Stimulated activated CD4-positive, alpha-beta T cell treated with anti-CD3 and anti-CD28 coated beads, Interleukin-2, amount 100 ng/mL, for 4 hours (primary cell): ENCODE data around the gene SHISA5.
"Not testable (repeated sequence)": the region's sequence is repeated elsewhere in the genome, so short reads cannot be mapped to it uniquely, and the experiment has no call there.

Experiments used
- DNase-seq: peaks from one replicate; pipeline ENCODE4 v3.0.0-alpha.2; 2020; ENCODE audit warnings: low read depth

SHISA5 gene

DNA sequence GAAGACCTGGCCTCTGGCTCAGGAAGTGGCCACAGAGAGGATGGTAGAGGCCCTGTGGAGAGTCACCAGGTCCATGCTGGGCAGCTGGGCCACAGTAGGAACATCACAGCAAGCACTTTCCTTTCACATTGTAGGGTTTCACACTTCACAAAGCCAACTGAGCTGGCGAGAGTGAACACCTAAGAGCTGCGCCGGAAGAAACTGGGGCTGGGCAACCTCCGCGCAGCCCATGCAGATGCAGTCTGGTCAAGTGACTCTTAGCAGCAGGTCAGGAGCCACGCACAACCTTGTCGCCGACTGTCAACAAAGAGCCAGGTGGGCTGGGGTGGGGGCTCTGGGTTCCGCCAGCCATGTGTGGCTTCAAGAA lies 15.3 kb upstream of the SHISA5 start:
- DNase-seq, result no peak

DNA sequence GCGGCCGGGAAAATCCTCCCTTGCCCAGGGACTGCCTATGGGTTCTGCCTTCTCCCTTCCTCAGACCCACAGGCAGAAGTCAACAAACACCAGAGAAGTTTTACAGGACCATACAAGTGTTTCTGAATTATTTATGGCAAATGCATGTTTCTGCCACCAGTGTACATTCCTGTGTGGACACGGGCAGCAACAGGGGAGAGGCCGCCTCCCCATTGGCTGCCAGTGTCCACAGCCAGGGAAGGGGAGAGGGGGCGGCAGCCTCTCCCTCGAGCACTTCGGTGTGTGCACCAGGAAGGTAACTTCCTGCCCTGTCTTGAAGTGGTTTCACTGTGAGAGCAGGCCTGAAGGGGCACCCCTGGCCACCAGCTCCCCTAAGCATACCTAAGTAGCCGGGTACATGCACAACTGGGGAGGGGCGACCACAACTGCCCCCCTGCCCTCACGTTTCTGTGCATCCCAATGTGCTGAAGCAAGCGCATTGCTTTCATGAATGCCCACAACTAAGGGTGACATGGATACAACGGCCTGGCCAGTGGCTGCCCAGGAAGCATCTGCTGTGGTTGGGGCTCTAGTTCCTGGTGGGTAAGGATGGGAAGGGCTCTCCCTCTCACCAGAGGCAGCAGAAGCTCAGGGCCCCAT lies 14.8 kb upstream of the SHISA5 start:
- no peak for DNase-seq

DNA sequence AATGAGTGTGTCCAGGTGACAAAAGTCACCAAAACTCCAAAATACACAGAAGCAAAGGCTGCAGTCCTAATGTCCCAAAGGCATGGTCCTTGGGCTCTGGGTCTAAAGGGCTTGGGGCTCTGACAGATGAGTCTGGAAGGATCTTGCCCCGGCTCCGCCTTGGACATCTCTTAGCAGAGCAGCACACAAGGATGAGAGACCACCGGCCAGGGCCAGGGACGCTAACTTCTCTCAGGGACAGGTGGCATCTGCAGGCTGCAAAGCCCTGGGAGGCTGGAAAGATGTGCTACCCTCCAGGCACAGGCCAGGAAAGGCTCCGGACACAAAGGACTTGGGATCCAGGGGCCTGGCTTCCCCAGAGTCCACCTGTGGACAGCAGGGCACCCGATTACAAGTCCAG lies 14.1 kb upstream of the SHISA5 start:
- DNase-seq, result no peak

DNA sequence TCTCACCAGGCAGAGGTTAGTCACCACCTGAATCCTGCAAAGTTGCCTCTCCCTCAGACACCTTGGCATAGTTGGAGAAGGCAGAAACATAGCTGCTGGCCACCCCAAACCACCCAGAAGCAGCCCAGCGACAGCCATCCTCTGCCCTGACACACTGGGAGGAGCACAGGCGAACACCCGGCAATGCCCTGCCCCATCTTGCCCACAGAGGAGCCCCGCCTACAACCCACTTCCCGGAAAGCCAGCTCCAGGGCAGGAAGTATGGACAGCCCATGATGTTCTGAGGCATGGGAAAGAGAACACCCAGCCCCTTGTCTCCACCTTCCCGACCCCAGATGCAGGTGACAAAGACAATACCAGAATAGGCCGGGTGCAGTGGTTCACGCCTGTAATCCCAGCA lies 12.6 kb upstream of the SHISA5 start:
- DNase-seq, result no peak

DNA sequence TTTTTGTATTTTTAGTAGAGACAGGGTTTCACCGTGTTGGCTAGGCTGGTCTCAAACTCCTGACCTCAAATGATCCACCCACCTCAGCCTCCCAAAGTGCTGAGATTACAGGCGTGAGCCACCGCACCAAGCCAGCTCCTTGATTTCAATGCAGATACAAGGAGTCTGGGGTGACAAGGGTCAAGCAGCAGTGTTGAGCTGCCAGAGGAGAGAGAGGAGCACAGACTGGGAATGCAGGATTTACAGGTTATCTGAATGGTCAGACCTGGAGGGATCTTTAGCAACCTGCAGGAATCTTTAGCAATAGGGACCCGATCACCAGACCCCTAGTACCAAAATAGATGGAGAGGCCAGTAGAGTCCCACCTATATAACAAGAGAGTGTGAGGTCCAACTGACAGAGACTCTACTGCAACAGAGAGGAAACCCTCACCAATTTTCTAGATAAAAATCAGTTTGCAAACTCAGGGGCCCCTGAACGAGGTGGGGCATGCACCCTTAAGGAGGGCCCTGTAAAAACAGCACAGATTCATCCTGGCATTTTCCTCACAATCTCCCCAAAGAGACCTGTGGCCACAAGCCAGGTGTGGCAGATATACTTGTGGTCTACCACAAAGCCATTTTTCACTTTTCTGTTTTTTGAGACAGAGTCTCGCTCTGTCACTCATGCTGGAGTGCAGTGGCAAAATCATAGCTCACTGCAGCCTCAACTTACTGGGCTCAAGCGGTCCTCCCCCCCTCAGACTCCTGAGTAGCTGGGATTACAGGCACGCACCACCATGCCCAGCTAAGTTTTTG lies 10.7 kb upstream of the SHISA5 start:
- no peak for DNase-seq

DNA sequence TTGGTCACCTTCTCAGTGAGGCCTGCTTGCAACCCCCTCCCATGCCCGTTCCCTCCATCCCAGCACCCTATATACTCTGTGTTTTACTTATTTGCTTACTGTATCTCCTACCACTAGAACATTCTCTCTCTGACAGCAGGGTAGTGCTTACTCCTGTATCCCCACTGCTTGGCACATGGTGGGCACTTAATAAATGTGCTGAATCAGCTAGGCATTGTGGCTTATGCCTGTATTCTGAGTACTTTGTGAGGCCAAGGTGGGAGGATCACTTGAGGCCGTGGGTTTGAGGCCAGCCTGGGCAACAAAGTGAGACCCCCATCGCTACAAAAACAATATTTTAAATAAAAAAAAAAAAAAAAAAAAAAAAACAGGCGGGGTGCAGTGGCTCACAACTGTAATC lies 7.6 kb upstream of the SHISA5 start:
- DNase-seq, result no peak

DNA sequence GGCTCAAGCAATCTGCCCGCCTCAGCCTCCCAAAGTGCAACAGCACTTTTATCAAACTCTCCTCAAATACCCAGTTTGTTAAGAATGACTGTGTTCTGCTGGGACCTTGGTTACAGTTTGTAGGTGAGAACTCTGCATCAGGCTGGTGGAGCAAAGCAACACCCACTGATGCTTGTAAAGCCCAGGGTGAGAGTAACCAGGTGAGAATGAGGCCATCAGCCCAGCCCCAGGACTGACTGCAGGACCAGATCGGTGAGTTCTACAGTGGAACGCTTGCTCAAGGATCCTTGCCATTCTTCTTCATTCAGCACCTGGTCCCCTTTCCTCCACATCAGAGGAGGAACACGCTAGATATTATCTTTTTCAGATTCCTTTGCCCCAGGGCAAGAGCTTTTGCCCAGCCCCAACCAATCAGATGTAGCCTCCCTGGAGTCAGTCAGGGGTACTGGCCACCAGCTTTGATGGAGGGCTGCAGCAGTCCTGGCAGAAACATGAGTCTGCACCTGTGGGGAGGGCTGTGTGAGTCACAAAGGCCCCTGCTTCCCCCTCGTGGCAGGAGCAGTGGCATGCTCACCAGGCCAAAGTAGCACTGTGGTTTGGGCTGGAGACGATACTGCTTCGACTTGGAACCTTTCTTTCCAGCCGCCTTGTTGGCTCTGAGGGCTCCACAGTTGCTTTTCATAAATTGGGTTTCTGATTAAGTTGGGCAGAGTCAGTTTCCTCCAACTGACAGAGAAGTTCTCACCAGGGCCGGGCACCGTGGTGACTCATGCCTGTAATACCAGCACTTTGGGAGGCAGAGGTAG lies 3.5 kb upstream of the SHISA5 start:
- DNase-seq, result peak; percentile 64

DNA sequence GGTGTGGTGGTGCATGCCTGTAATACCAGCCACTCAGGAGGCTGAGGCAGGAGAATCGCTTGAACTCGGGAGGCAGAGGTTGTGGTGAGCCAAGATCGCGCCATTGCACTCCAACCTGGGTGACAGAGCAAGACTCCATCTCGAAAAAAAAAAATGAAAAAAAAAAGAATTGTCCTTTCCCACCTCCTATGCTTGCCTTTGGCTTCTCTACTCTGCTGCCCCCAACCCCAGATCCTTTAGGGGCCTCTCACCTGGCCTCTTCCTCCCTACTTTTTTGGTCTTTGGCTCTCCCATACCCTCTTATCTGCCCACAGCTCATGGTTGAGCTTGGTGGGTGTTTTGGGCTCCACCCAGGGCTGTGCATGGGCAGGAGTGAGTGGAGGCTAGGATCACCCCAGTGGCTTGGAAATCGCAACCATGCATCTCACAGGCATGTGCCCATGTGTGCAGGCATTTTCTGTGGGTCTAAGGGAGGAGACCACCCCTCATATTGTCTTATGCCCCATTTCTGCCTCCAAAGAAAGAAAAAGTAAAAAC lies 2.1 kb upstream of the SHISA5 start:
- no peak for DNase-seq

DNA sequence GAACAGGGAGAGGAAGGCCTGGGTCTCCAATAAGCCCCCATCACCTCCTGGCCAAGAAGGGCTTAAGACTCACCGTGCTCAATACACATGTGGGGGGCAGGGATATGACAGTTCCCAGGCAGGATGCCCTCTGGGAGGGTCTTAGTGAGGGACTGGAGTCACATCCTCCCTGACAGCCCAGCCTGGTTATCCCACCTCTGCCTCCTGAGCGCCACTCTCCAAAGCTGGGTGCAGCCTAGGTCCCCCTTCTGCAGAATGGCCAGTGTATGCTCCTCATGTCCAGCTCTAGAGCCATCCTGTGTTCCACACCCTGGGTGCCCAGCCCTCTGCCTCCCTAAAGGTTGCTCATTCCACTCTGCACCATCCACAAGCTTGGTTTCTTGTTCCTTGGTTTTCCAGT lies 1.2 kb upstream of the SHISA5 start:
- no peak for DNase-seq

DNA sequence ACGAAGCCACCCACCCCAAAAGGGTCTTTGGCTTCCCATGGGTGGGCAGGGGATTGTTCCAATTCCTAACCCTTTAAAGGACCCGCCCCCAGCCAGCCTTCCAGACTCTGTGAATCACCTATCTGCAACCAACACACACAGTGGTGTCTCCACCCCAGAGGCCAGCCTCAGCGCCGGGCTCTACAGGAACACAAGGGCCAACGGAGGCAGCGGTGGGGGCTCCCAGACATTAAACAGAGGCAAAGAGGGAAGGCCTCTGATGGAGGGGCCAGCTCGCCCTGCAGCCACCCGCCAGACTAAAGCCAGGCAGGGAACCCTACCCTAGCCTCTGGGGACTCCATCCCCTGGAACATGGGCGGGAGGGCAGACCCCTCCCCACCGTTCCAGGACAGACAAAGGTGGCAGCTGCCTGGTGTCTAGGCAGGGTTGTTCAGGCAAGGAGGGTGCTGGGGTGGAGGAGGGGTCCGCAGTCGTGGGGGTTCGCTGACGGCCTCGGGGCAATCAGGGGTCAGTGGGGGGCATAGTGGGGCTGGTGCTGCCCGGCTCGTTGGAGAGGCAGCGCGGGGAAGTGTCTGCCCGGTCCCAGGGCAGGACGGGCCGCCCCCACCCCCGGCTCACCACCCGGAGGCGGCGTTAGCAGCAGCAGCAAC lies 448 bp downstream of the SHISA5 start:
- no peak for DNase-seq

DNA sequence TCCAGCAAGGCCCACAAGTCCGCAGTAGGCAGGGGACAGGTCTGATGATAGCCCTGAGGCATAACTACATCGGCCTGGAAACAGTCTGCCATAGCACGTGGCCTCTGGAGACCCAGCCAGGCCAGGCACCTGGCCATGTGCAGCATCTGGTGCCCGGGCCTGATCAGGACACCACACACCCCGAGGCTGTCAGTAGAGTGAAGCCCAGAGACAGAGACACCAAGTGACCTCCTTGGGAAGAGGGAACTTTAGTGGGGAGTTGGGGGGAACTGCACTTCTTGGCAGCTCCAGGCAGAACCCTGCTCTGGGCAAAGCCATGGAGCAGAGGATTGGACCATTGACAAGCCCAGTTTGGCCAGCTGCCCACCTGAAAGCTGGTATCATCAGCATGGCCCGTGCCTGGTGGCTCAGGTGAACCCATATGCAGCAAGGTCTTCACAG lies 1.2 kb downstream of the SHISA5 start:
- no peak for DNase-seq

DNA sequence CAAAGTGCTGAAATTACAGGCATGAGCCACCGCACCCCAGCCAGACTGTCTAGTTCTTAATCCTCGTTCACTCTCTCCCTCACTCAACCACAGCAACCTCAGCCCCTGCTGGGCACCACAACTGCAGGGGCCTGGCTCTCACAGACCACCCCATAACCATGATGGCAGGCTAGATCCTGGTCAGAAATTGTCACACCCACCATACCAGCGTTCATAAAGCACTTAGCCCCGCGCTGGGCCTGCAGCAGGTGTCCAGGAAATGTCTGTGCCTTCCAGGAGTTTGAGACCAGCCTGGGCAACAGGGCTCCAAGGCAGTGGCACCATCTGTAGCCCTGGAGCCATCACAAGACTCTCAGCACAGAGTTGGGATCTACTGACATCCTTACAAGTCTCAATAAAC lies 1.9 kb downstream of the SHISA5 start:
- no peak for DNase-seq

DNA sequence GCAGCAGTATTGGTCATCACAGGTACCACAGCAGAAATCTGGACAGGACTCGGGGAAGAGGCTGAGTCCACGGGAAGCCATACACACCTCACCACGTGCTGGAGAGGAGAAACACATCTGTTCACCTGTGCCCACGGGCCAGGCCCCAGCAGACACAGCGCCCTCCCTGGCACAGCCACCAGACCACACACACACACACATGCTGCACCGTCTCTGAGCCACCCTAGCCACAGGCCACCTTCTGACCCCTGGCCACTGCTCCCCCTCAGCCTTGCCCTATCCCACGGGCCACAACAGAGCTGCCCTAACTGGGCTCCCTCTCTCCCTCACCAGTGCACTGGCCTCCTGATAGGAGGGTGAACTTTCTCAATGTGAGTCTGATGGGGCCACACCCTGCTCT lies 2.8 kb downstream of the SHISA5 start:
- no peak for DNase-seq

DNA sequence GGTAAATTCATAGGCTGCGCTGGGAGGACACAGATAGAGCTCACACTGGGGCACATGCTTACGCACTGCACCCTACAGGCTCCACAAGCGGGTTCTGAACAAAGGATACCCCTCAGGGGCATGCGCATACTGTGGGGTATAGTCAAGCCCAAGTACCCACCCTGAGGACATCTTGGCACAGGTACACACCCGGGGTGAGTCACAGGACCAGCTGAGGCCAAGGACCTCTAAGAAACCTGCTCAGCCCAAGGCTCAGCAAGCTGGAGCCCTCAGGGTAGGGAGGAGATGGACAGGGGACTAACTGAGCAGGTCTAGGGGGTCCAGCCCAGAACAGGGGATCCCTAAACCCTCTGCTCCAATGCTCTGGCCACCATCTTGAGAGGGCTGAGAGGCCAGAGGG lies 3.3 kb downstream of the SHISA5 start:
- no peak for DNase-seq

DNA sequence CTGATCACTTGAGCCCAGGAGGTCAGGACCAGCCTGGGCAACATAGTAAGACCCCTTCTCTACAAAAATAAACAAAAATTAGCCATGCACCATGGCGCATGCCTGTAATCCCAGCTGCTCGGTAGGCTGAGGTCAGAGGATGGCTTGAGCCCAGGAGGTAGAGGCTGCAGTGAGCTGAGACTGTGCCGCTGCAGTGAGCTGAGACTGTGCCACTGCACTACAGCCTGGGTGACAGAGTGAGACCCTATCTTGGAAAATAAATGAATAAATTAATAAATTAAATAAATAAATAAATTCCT lies 10.8 kb downstream of the SHISA5 start:
- no peak for DNase-seq

DNA sequence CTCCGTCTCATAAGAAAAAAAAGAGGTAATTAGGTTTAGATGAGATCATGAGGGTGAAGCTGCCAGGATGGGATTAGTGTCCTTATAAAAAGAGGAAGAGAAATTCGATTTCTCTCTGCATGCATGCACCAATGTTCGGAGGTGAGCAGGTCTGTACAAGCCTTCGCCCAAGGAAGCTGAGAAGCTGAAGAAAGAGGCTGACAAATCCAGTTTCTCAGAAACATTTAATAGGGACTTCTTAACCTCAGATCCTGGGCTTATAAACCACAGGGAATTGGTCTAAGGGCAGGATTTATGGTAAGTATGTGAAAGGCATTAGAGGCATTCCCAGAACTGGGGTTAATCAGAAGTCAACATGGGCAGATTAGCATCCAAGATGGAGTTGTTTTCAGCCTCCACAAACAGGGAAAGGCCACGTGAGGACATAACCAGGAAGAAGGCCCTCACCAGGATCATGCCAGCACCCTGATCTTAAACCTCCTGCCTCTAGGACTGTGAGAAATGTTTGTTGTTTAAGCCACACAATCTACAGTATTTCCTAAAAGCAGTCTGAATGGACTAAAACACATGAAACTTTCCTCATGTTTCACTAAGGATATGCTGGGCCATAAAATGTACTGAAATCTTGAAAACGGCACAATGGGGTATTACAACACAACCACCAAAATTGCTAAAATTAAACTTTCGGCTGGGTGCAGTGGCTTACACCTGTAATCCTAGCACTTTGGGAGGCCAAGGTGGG lies 11.3 kb downstream of the SHISA5 start:
- DNase-seq, result no peak

DNA sequence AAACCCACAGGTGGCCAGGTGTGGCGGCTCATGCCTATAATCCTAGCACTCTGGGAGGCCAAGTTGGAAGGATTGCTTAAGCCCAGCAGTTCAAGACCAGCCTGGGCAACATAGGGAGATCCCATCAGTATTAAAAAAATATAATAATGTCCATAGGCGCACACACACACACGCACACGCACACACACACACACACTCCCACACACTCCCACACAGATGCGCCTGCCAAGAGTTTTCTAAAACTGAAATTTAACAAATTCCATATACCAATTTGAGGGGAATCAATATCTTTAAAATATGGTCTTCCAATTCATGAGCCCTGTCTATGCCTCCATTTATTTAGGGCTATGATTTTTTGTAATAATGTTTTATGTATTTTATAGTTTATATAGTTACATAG lies 17.0 kb downstream of the SHISA5 start:
- no peak for DNase-seq

DNA sequence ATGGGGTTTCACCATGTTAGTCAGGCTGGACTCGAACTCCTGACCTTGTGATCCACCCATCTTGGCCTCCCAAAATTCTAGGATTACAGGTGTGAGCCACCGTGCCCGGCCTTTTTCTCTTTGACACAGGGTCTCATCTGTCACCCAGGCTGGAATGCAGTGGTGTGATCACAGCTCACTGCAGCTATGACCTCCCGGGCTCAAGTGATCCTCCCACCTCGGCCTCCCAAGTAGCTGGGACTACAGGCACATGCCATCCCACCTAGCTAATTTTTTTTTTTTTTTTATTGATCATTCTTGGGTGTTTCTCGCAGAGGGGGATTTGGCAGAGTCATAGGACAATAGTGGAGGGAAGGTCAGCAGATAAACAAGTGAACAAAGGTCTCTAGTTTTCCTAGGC lies 21.2 kb downstream of the SHISA5 start:
- not testable (repeated sequence) for DNase-seq

DNA sequence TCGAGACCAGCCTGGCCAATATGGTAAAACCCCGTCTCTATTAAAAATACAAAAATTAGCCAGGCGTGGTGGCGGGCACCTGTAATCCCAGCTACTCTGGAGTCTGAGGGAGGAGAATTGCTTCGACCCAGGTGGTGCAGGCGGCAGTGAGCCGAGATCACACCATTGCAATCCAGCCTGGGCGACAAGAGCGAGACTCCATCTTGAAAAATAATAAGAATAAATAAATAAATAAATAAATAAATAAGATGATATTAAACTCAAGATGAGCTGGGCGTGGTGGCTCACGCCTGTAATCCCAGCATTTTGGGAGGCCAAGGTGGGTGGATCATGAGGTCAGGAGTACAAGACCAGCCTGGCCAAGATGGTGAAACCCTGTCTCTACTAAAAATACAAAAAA lies 23.1 kb downstream of the SHISA5 start:
- DNase-seq, result not testable (repeated sequence)

DNA sequence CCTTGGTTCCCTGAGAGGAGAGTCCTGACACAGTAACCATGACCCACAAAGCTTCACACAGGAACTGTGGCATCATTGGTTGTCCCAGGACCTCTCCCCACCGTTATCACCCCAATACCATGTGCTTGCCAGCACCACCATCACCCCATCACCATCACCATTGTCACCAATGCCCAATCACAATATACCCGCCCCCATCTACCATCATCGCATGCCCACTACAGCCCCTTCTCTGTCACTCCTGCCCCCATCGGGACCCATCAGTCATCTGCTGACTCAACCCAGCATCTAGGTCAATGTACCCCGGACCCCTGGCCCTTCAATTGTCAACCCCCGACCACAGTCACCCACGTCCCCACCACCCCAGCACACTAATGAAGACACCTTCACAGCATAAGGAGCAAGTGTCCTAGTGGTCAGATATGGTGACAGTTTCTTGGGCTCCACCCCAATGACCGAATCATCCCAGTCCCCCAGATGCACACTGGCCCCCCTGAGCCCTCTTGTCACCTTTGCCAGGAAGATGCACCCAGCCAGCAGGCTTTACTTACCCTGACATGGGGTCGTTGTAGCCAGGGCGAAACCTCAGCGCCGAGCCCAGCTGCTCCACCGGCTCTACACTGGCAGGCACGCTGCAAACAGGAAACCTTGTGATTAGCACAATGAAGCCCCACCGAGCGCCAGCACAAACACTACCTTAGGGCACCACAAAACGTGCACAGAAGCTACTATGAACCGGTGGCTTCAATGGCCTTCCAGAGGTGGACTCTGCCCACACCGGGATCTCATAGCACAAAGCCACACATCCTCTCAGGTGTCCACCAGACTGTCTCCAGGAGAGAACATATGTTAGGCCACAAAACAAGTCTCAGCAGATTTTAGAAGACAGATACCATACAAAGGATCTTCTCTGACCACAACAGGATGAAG lies 25.1 kb downstream of the SHISA5 start:
- peak; percentile 31 for DNase-seq
